Brain microvascular endothelial cell (primary cell): ENCODE measurements around the gene SLC15A5.

Source experiments
- DNase-seq: peaks from one replicate; pipeline ENCODE4 v3.0.0-alpha.2; 2020
- H3K27ac ChIP-seq: fragments of 250-450 bp; sonication (Bioruptor Pico); 2 replicates; pipeline ENCODE4 v1.5.1; 2020; ENCODE audit warnings: mild to moderate bottlenecking, moderate library complexity
- H3K27me3 ChIP-seq: fragments of 250-450 bp; sonication (Bioruptor Pico); replicated peaks from 2 replicates; pipeline ENCODE4 v1.5.1; 2020; ENCODE audit warnings: mild to moderate bottlenecking
- H3K36me3 ChIP-seq: fragments of 250-450 bp; sonication (Bioruptor Pico); replicated peaks from 2 replicates; pipeline ENCODE4 v1.5.1; 2020; ENCODE audit warnings: mild to moderate bottlenecking
- H3K4me3 ChIP-seq: 2 replicates; pipeline ENCODE4 v1.5.1; 2011; ENCODE audit warnings: low read depth, mild to moderate bottlenecking, control low read depth, low read length, moderate library complexity
- in situ Hi-C: cut with HindIII; loops from 2 replicates; pipeline ENCODE4 v1.10.0; 2017; ENCODE audit warnings: low sequenced_read_pairs, low pct_ligation_motif_present
- TF ChIP-seq, protein P1 (sequence below): IDR thresholded peaks from 2 replicates; pipeline ENCODE4 v1.5.1; 2011; ENCODE audit warnings: low read depth, mild to moderate bottlenecking, moderate library complexity, low read length, control low read depth, inconsistent platforms; ENCODE audit errors: missing control alignments

Gene SLC15A5, protein sequence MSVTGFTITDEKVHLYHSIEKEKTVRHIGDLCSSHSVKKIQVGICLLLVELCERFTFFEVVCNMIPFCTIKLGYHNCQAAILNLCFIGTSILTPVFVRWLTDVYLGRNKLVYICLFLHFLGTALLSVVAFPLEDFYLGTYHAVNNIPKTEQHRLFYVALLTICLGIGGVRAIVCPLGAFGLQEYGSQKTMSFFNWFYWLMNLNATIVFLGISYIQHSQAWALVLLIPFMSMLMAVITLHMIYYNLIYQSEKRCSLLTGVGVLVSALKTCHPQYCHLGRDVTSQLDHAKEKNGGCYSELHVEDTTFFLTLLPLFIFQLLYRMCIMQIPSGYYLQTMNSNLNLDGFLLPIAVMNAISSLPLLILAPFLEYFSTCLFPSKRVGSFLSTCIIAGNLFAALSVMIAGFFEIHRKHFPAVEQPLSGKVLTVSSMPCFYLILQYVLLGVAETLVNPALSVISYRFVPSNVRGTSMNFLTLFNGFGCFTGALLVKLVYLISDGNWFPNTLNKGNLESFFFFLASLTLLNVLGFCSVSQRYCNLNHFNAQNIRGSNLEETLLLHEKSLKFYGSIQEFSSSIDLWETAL

DNA sequence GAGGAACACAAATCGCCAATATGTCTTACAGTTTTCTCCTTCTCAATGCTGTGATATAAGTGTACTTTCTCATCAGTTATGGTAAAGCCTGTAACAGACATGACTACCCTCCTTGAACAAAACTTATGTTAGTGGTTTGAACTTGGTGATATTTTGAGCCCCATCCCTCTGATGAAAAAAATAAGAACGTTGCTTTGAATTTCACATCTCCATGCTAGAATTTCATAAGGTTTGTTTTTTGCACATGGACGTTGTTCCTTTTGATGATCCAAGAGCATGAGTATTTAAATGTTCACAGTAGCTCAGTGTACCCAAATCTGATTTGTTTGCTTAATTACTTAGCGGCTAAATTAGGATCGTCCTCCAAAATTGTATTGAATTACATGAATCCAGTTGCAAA lies at the start of gene SLC15A5:
Gene SLC15A5 (minus strand): TSS at position 101 of the 400 bp plus-strand sequence. CDS start 0 bp downstream, at position 101.
- no peaks in the 10 kb centered on the region for H3K27me3 ChIP-seq
- TF ChIP-seq, protein P1, sequence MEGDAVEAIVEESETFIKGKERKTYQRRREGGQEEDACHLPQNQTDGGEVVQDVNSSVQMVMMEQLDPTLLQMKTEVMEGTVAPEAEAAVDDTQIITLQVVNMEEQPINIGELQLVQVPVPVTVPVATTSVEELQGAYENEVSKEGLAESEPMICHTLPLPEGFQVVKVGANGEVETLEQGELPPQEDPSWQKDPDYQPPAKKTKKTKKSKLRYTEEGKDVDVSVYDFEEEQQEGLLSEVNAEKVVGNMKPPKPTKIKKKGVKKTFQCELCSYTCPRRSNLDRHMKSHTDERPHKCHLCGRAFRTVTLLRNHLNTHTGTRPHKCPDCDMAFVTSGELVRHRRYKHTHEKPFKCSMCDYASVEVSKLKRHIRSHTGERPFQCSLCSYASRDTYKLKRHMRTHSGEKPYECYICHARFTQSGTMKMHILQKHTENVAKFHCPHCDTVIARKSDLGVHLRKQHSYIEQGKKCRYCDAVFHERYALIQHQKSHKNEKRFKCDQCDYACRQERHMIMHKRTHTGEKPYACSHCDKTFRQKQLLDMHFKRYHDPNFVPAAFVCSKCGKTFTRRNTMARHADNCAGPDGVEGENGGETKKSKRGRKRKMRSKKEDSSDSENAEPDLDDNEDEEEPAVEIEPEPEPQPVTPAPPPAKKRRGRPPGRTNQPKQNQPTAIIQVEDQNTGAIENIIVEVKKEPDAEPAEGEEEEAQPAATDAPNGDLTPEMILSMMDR, result no peak
- in situ Hi-C loops, result no loop called here

DNA sequence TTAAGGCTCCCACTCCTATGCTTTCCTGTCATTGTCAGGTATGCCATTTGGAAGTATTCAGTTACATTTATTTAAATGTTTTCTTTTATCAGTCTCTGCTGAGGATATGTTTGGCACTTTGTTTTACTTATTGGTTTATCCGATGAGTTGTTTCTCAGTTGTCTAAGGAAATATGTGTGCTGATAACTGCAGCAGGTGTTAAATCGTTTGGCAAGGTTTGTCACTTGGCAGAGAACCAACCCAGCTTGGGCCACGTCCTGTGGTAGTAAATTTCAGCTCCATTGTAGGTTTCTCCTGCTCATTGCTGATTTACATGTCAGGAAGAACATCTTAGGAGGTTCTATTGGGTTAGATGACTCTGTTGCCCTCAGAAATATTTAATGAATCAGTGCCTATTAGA lies 47.9 kb upstream of the SLC15A5 start:
- Histone ChIP-seq H3K27ac (no peak overlapping the region), H3K27me3 (no peaks in the 10 kb centered on the region), H3K36me3 (no peaks in the 10 kb centered on the region), H3K4me3 (no peak overlapping the region)
- TF ChIP-seq, protein P1, result no peak
- DNase-seq, result no peak
- in situ Hi-C loops, result no loop called here

More for the DNA sequence above, at the start of gene SLC15A5:
- H3K27ac ChIP-seq, result no peak within 1 kb of the TSS
- H3K4me3 ChIP-seq, result no peak within 1 kb of the TSS
- H3K36me3 ChIP-seq, result no peaks in the 10 kb centered on the region
- DNase-seq, result no peak

DNA sequence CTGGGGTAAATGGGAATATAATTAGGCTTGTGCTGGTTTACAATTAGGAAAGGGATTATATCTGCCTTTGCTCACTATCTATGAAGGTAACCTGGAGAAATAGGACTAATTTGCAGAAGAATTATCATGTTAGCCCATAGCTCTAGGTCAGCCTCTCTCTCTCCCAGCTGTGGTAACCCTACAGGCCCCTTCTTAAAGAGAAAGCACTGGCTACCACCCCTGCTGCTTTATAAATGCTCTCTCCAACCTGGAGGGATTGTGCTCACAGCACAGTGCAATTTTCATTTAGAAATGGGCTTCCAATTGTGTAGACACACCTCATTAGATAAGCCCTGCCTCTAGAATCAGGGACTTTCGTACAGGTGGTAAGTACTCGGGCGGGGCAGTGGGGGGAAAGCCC lies 47.3 kb upstream of the SLC15A5 start:
- no peak overlapping the region for H3K4me3 ChIP-seq
- H3K36me3 ChIP-seq, result no peaks in the 10 kb centered on the region
- H3K27ac ChIP-seq, result no peak overlapping the region
- TF ChIP-seq, protein P1, result no peak
- no peaks in the 10 kb centered on the region for H3K27me3 ChIP-seq
- no peak for DNase-seq
- in situ Hi-C loops, result no loop called here

DNA sequence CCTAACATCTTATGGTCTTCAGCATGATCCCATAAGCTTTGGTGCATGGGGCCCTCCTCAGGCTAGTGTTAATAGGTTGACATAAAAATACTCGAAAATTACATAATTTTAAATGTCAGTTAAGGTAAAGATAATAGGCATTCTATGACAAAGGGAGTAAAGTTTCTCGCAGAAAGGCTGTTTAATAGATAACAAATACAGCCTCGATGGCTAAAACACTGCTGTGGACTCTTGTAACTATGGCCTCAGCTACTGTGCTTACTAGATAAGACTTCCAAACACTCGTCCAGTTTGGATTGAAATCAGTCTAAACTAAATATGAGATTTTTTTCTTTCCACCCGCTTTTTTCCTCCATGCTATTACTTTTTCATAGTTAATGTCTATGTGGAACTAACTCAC lies 46.8 kb upstream of the SLC15A5 start:
- no peak for DNase-seq
- Histone ChIP-seq H3K36me3 (no peaks in the 10 kb centered on the region), H3K27me3 (no peaks in the 10 kb centered on the region), H3K4me3 (no peak overlapping the region), H3K27ac (no peak overlapping the region)
- TF ChIP-seq, protein P1, result no peak
- in situ Hi-C loops, result no loop called here

DNA sequence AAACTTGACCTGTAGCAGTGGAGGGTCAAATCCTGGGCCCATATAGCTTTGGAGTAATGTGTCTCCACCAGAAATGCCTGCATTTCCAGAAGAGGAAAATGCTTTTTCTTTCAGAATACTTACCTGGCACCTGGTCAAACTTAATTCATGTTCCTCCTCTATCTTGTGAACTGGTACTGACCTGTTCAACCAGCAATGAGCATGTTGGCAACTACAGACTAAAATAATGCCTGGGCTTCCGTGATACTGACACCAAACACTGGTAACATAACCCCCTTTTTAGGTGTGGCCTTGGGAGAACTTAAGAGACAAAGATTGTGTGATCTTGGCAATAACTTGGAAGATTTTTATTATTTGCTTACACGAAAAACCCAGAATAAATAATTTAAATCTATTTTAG lies 46.2 kb upstream of the SLC15A5 start:
- in situ Hi-C loops, result no loop called here
- no peaks in the 10 kb centered on the region for H3K27me3 ChIP-seq
- no peaks in the 10 kb centered on the region for H3K36me3 ChIP-seq

More for the DNA sequence above, 46.2 kb upstream of the SLC15A5 start:
- Histone ChIP-seq H3K27ac (no peak overlapping the region), H3K4me3 (no peak overlapping the region)
- no peak for DNase-seq
- TF ChIP-seq, protein P1, result no peak
